Measurements from ENCODE around the gene CRABP2. TPM values are rescaled to one million over a fixed set of nuclear protein-coding genes. Genes with fewer than 3 reads are reported as not detected.

The CRABP2 gene
- total and polyA plus RNA-seq, 2 of the 4 experiments (the other 2 are of a cell fraction), result 6.3 to 15.7 TPM

- no peak overlapping the region for H2AFZ ChIP-seq (replicated peaks; ENCODE audit: low read length, poor library complexity)
- intact Hi-C loops (cut with micrococcal nuclease) (no loop called here), dilution Hi-C loops (cut with HindIII; ENCODE audit: low sequenced_read_pairs, unreplicated experiment) (no loop called here), in situ Hi-C loops (cut with MboI; ENCODE audit: low sequenced_read_pairs) (no loop called here)
- peaks cover 0 to 36% of the 10 kb centered on the region in 2 experiments; a peak in 2 of 4 replicates for H3K79me1 ChIP-seq (ENCODE audit: low read depth in 1 of 2, low read length in 2 of 2)
- ATAC-seq (ENCODE audit: low read depth) (no peak), DNase-seq (no peak)
- CTCF ChIA-PET, result interaction anchor here (2.3 kb wide), 1 partner anchor 27 kb away, joined by 6 read pairs; no protein-coding TSS in a partner anchor
- no TSS peak for BruUV-seq (replicated peaks)
- no peaks in the 10 kb centered on the region for H4K20me1 ChIP-seq (ENCODE audit: insufficient read depth, low read length)
- no peaks in the 10 kb centered on the region for H3K27me3 ChIP-seq (ENCODE audit: control insufficient read depth, insufficient read depth, low read length)
- H3K27ac ChIP-seq (ENCODE audit: insufficient read depth, low read length), result peak overlapping the region; percentile 46
- peak overlapping the region; percentile 95 for H2BK5ac ChIP-seq (ENCODE audit: low read depth, low read length, poor library complexity, severe bottlenecking)
- H2AK5ac ChIP-seq (ENCODE audit: low read depth, low read length), result peak overlapping the region; percentile 73
- peaks cover 25% of the 10 kb centered on the region for H3K9me1 ChIP-seq (ENCODE audit: insufficient read depth, low read length)
- no peak overlapping the region for H2AK9ac ChIP-seq (replicated peaks; ENCODE audit: low read depth, low read length, poor library complexity)
- TF ChIP-seq SMC3 (IDR thresholded peaks at IDR 0.05; ENCODE audit: low read depth, low read length), result no peak
- POLR2A ChIA-PET (ENCODE audit: unreplicated experiment), result interaction anchor here (0.6 to 2.8 kb wide), 2 partner anchors 9 to 14 kb away, joined by 19 to 29 read pairs; partner anchors contain the start of gene NES
- H2BK15ac ChIP-seq (ENCODE audit: low read depth, low read length), result peak overlapping the region; percentile 83; the same call in 2 of the 3 replicates
- peak overlapping the region; percentile 34 to 79; a peak in 2 of 4 replicates for H4K8ac ChIP-seq (ENCODE audit: low read depth in 2 of 2, low read length in 2 of 2)
- peak overlapping the region; percentile 96 for H2BK120ac ChIP-seq (ENCODE audit: low read depth, low read length)
- H3K4me2 ChIP-seq (ENCODE audit: low read depth, low read length), result peak overlapping the region; percentile 17; the same call in 1 of the 2 replicates
- peak overlapping the region; percentile 69 for H3K14ac ChIP-seq (replicated peaks; ENCODE audit: low read depth, low read length)
- 81% methylated on average over 3 of the region's 5 CpGs; no CpG with 5 or more reads in 1 of the 2 experiments for WGBS, 2 experiments (ENCODE audit: extremely low coverage in 2 of 2, insufficient read length in 1 of 2)
- H3K4ac ChIP-seq (ENCODE audit: low read depth, low read length), result peak overlapping the region; percentile 87
- peak overlapping the region; percentile 45; the same call in 1 of the 2 replicates for H3K18ac ChIP-seq (ENCODE audit: low read depth, low read length)
- H4K91ac ChIP-seq (ENCODE audit: insufficient read depth, low read depth, low read length), result peak overlapping the region; percentile 72
- peaks cover 62% of the 10 kb centered on the region for H3K4me1 ChIP-seq (ENCODE audit: control insufficient read depth, insufficient read depth, low read length)
- no peaks in the 10 kb centered on the region for H3K36me3 ChIP-seq (ENCODE audit: control insufficient read depth, insufficient read depth, low read length)
- peak overlapping the region; percentile 5; the same call in 1 of the 2 replicates for H3K9ac ChIP-seq (ENCODE audit: low read depth, low read length)
- peak overlapping the region; percentile 97 for H2BK20ac ChIP-seq (ENCODE audit: low read depth, low read length)
- no peaks in the 10 kb centered on the region for H3K9me3 ChIP-seq (ENCODE audit: control insufficient read depth, insufficient read depth, low read length)
- peak overlapping the region; percentile 76 for H3K23ac ChIP-seq (ENCODE audit: low read depth, low read length)
- H3K56ac ChIP-seq (ENCODE audit: extremely low read depth, insufficient read depth, low read length), result peak overlapping the region; percentile 7; the same call in 1 of the 2 replicates
- peak overlapping the region; percentile 22; the same call in 1 of the 2 replicates for H4K5ac ChIP-seq (ENCODE audit: low read depth, low read length)
- H3K4me3 ChIP-seq (ENCODE audit: insufficient read depth, low read depth, low read length), result no peak overlapping the region
Observed at GRCh38 chr1:156662800-156663055, 42.7 kb downstream of the CRABP2 start.
